Activated CD4-positive, alpha-beta T cell treated with anti-CD3 and anti-CD28 coated beads, Interleukin-2, amount 10 ng/mL, durations not matched to agents 7 days and 5 days (primary cell): Measurements from ENCODE around the gene ABHD4. TPM values are rescaled to one million over a fixed set of nuclear protein-coding genes. Genes with fewer than 3 reads are reported as not detected.
A peak's percentile ranks its signal among the peaks of the same experiment; 100 is the strongest.
"Not testable (repeated sequence)": the region's sequence is repeated elsewhere in the genome, so short reads cannot be mapped to it uniquely, and the experiment has no call there.

ENCODE experiments used
- CTCF ChIA-PET: fragments of 350-600 bp; sonication (Branson Sonifier 250); formaldehyde crosslinking; loops from one replicate; lab custom pipeline; 2021; ENCODE audit warnings: antibody characterized with exemption; lab: Charles Lee
- POLR2A ChIA-PET: fragments of 350-600 bp; sonication (Branson Sonifier 250); formaldehyde crosslinking; loops from one replicate; lab custom pipeline; 2021; ENCODE audit warnings: antibody characterized with exemption; lab: Charles Lee
- DNase-seq: peaks from one replicate; pipeline ENCODE4 v3.0.0-alpha.2; 2020
- H3K27ac Mint-ChIP-seq: one replicate; pipeline ENCODE4 v1.8.0; 2021; ENCODE audit warnings: mild to moderate bottlenecking, moderate library complexity, mixed read lengths
- H3K27me3 Mint-ChIP-seq: one replicate; pipeline ENCODE4 v1.8.0; 2021; ENCODE audit warnings: mixed read lengths
- H3K36me3 Mint-ChIP-seq: one replicate; pipeline ENCODE4 v1.8.0; 2021; ENCODE audit warnings: low read depth, mixed read lengths
- H3K4me1 Mint-ChIP-seq: one replicate; pipeline ENCODE4 v1.8.0; 2021; ENCODE audit warnings: mixed read lengths
- H3K4me3 Mint-ChIP-seq: one replicate; pipeline ENCODE4 v1.8.0; 2021; ENCODE audit warnings: mild to moderate bottlenecking, moderate library complexity, mixed read lengths
- H3K9me3 Mint-ChIP-seq: one replicate; pipeline ENCODE4 v1.8.0; 2021; ENCODE audit warnings: mixed read lengths
- total RNA-seq, 2 experiments: library from RNA; stranded (reverse); gene quantifications; one replicate each; pipeline ENCODE4 v1.2.3, GENCODE V29; 2021

The ABHD4 gene, protein sequence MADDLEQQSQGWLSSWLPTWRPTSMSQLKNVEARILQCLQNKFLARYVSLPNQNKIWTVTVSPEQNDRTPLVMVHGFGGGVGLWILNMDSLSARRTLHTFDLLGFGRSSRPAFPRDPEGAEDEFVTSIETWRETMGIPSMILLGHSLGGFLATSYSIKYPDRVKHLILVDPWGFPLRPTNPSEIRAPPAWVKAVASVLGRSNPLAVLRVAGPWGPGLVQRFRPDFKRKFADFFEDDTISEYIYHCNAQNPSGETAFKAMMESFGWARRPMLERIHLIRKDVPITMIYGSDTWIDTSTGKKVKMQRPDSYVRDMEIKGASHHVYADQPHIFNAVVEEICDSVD
- total RNA-seq: 10 to 100 TPM in 1 of 2 experiments, 1 to 10 TPM in 1; 8.3 to 10.4 TPM

DNA sequence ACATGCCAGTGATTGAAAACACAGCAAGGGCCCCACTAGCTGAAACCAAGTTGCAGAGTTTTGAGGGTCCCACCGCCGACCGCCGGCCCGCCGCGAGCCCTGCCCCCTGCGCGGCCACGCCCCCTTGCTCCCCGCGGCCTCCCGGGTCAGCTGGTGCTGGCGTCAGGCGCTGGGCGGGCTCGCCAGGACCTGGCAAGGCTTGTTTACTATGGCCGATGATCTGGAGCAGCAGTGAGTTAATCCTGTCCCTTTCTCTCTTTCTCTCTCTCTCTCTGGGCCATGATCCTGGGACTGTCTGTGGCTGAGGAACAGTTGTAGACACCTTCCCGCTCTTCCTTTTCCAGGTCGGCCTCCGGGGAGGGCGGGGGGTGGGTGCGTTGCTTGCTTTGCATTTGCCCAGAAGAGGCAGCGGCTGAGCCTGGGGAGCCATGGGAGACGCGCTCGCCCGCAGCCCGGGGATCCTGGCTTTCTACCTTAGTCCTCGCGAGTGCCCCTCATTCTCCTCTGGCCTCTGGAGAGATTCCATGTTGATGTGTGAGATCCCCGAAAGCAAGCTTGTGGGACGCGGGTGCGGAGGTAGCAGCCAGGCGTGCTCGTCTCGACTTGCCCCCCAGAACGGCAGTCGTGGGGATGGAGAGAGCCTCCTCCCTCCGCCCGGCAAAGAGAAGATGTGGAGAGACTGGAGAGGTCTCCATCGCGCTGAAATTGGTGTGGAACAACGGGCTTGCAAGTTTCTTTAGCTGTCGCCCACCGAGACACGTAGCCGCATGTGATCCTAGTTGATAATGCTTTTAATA is at the start of gene ABHD4:
ABHD4 (plus strand) TSS at position 202 of the 797 bp plus-strand sequence; CDS start at position 209, 7 bp downstream.
- H3K9me3 Mint-ChIP-seq: no peaks in the 10 kb centered on the region
- peak within 1 kb of the TSS; percentile 86 for H3K27ac Mint-ChIP-seq
- H3K4me1 Mint-ChIP-seq: peaks cover 39% of the 10 kb centered on the region
- H3K27me3 Mint-ChIP-seq: peaks cover 4% of the 10 kb centered on the region
- CTCF ChIA-PET: interaction anchor here (0.7 to 3.4 kb wide), 16 partner anchors 9 to 419 kb away, joined by 3 to 28 read pairs (median 4); partner anchors contain the start of gene DAD1
- DNase-seq: peak; percentile 65
- POLR2A ChIA-PET: interaction anchor here (0.6 kb wide), 1 partner anchor 168 kb away, joined by 4 read pairs; the partner anchor contains the start of gene OXA1L
- H3K4me3 Mint-ChIP-seq: peak within 1 kb of the TSS; percentile 89
- peaks cover 14% of the 10 kb centered on the region for H3K36me3 Mint-ChIP-seq

DNA sequence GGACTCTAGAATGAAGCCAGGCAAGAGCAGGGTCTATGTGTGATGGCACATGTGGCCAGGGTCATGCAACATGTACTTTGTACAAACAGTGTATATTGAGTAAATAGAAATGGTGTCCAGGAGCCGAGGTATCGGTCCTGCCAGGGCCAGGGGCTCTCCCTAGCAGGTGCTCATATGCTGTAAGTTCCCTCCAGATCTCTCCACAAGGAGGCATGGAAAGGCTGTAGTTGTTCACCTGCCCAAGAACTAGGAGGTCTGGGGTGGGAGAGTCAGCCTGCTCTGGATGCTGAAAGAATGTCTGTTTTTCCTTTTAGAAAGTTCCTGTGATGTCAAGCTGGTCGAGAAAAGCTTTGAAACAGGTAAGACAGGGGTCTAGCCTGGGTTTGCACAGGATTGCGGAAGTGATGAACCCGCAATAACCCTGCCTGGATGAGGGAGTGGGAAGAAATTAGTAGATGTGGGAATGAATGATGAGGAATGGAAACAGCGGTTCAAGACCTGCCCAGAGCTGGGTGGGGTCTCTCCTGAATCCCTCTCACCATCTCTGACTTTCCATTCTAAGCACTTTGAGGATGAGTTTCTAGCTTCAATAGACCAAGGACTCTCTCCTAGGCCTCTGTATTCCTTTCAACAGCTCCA is 48.7 kb upstream of the ABHD4 start:
- Mint-ChIP-seq H3K27ac (peak overlapping the region; percentile 94), H3K36me3 (peaks cover 91% of the 10 kb centered on the region), H3K27me3 (no peaks in the 10 kb centered on the region), H3K9me3 (no peaks in the 10 kb centered on the region), H3K4me1 (peaks cover 92% of the 10 kb centered on the region), H3K4me3 (peak overlapping the region; percentile 68)
- DNase-seq: no peak
- POLR2A ChIA-PET: interaction anchor here (0.6 to 1.0 kb wide), 2 partner anchors 20 to 48 kb away, joined by 3 to 6 read pairs; no protein-coding TSS in a partner anchor
- CTCF ChIA-PET: interaction anchor here (0.7 to 8.7 kb wide), 10 partner anchors 10 to 552 kb away, joined by 3 to 335 read pairs (median 4); no protein-coding TSS in a partner anchor

DNA sequence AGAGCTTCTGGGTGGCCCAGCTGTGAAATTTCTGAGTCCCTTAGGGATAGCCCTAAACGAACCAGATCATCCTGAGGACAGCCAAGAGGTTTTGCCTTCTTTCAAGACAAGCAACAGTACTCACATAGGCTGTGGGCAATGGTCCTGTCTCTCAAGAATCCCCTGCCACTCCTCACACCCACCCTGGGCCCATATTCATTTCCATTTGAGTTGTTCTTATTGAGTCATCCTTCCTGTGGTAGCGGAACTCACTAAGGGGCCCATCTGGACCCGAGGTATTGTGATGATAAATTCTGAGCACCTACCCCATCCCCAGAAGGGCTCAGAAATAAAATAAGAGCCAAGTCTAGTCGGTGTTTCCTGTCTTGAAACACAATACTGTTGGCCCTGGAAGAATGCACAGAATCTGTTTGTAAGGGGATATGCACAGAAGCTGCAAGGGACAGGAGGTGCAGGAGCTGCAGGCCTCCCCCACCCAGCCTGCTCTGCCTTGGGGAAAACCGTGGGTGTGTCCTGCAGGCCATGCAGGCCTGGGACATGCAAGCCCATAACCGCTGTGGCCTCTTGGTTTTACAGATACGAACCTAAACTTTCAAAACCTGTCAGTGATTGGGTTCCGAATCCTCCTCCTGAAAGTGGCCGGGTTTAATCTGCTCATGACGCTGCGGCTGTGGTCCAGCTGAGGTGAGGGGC is 48.0 kb upstream of the ABHD4 start:
- CTCF ChIA-PET: interaction anchor here (0.7 to 8.7 kb wide), 9 partner anchors 10 to 553 kb away, joined by 3 to 335 read pairs (median 4); no protein-coding TSS in a partner anchor
- Mint-ChIP-seq H3K4me1 (peaks cover 92% of the 10 kb centered on the region), H3K9me3 (no peaks in the 10 kb centered on the region), H3K27me3 (no peaks in the 10 kb centered on the region), H3K4me3 (peak overlapping the region; percentile 68), H3K36me3 (peaks cover 86% of the 10 kb centered on the region), H3K27ac (peak overlapping the region; percentile 94)
- peak; percentile 71 for DNase-seq
- POLR2A ChIA-PET: interaction anchor here (0.6 to 1.0 kb wide), 2 partner anchors 20 to 49 kb away, joined by 3 to 6 read pairs; no protein-coding TSS in a partner anchor

DNA sequence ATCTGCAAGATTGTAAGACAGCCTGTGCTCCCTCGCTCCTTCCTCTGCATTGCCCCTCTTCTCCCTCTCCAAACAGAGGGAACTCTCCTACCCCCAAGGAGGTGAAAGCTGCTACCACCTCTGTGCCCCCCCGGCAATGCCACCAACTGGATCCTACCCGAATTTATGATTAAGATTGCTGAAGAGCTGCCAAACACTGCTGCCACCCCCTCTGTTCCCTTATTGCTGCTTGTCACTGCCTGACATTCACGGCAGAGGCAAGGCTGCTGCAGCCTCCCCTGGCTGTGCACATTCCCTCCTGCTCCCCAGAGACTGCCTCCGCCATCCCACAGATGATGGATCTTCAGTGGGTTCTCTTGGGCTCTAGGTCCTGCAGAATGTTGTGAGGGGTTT is 46.5 kb upstream of the ABHD4 start:
- Mint-ChIP-seq H3K27ac (peak overlapping the region; percentile 94), H3K36me3 (peaks cover 79% of the 10 kb centered on the region), H3K27me3 (peaks cover 2% of the 10 kb centered on the region), H3K9me3 (no peaks in the 10 kb centered on the region), H3K4me3 (peak overlapping the region; percentile 68), H3K4me1 (peaks cover 91% of the 10 kb centered on the region)
- DNase-seq: peak; percentile 21
- ChIA-PET POLR2A (interaction anchor here (0.6 to 1.6 kb wide), 2 partner anchors 24 to 43 kb away, joined by 3 to 4 read pairs; no protein-coding TSS in a partner anchor), CTCF (interaction anchor here (0.6 to 8.7 kb wide), 8 partner anchors 12 to 1870 kb away, joined by 3 to 335 read pairs (median 4); no protein-coding TSS in a partner anchor)

DNA sequence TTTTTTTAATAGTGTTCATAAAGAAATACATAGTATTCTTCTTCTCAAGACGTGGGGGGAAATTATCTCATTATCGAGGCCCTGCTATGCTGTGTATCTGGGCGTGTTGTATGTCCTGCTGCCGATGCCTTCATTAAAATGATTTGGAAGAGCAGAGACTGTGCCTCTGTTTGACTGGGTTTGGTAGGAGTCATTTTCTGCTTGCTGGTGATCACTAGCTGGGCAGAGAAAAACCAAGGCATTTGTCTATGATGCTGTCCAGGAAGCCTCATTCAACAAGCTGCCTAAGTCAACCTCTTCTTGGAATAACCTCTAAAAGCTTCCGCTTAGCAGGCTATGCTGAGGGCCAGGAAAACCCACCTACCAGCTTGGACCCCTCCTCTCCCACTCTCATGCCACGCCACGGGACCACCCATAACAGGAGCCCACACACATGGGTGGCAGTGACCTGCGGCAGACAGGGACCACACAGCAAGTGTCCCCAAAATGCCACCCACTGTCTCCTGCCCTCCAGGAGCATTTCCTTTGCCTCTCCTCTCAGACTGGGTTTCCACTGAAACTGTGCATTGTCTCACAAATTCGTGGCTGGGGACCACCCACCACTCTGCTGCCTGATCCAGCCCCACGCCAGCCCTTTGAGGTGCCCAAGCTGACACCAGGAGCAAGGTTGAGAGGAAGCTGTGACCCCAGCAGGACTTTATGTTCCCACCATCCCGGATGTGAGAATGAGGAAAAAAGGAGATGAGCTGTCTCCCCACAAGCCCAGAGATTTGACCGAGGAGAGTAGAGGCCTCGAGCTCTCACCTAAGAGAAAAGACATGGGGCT is 45.9 kb upstream of the ABHD4 start:
- peaks cover 85% of the 10 kb centered on the region for H3K4me1 Mint-ChIP-seq
- POLR2A ChIA-PET: interaction anchor here (0.6 to 1.6 kb wide), 3 partner anchors 24 to 52 kb away, joined by 3 to 5 read pairs (median 4); no protein-coding TSS in a partner anchor
- H3K9me3 Mint-ChIP-seq: no peaks in the 10 kb centered on the region
- peak overlapping the region; percentile 94 for H3K27ac Mint-ChIP-seq
- H3K4me3 Mint-ChIP-seq: peak overlapping the region; percentile 68
- DNase-seq: no peak
- peaks cover 73% of the 10 kb centered on the region for H3K36me3 Mint-ChIP-seq
- H3K27me3 Mint-ChIP-seq: peaks cover 2% of the 10 kb centered on the region
- CTCF ChIA-PET: interaction anchor here (0.6 to 8.7 kb wide), 12 partner anchors 13 to 700 kb away, joined by 3 to 335 read pairs (median 4); no protein-coding TSS in a partner anchor

DNA sequence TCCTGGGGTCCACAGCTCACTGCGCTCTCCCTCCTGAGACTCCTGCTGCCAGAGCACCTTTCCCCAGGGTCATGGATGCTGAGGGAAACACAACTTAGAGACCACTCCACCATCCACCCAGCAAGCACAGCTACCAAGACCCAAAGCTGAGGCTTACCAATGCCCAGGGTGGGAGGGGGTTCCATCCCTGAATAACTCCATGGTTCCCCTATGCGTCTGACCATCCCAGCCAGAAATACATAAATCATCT is 45.3 kb upstream of the ABHD4 start:
- H3K4me1 Mint-ChIP-seq: peaks cover 85% of the 10 kb centered on the region
- peak overlapping the region; percentile 68 for H3K4me3 Mint-ChIP-seq
- ChIA-PET CTCF (interaction anchor here (0.6 to 8.7 kb wide), 13 partner anchors 13 to 701 kb away, joined by 3 to 335 read pairs (median 4); no protein-coding TSS in a partner anchor), POLR2A (interaction anchor here (0.6 to 1.6 kb wide), 3 partner anchors 25 to 53 kb away, joined by 4 to 5 read pairs (median 4); no protein-coding TSS in a partner anchor)
- no peaks in the 10 kb centered on the region for H3K9me3 Mint-ChIP-seq
- peaks cover 67% of the 10 kb centered on the region for H3K36me3 Mint-ChIP-seq
- H3K27ac Mint-ChIP-seq: peak overlapping the region; percentile 94
- peaks cover 2% of the 10 kb centered on the region for H3K27me3 Mint-ChIP-seq
- DNase-seq: no peak

DNA sequence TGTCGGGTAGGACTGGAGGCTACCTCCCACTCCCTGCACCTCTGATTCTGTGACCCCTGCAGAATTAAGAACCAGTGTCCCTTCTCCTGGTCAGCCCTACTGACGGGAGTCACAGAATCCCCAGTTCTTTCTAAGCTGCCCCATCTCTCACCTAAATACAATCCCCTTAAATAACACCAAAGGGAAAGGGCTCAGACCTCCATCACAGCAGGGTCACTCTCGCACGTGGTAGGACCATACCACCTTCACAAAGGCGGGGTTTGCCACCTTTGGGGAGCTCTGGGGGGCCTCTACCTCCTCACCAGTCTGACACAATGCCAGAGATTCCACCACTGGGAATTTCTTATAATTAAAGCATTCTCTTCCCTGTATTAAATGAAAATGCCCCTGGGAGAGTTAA is 44.7 kb upstream of the ABHD4 start:
- CTCF ChIA-PET: interaction anchor here (0.6 to 8.7 kb wide), 6 partner anchors 14 to 40 kb away, joined by 3 to 335 read pairs (median 4); no protein-coding TSS in a partner anchor
- peak overlapping the region; percentile 44 for H3K4me3 Mint-ChIP-seq
- peaks cover 60% of the 10 kb centered on the region for H3K36me3 Mint-ChIP-seq
- H3K4me1 Mint-ChIP-seq: peaks cover 85% of the 10 kb centered on the region
- POLR2A ChIA-PET: interaction anchor here (0.6 to 1.6 kb wide), 2 partner anchors 26 to 45 kb away, joined by 4 read pairs; no protein-coding TSS in a partner anchor
- peaks cover 2% of the 10 kb centered on the region for H3K27me3 Mint-ChIP-seq
- H3K9me3 Mint-ChIP-seq: no peaks in the 10 kb centered on the region
- DNase-seq: no peak
- peak overlapping the region; percentile 94 for H3K27ac Mint-ChIP-seq

DNA sequence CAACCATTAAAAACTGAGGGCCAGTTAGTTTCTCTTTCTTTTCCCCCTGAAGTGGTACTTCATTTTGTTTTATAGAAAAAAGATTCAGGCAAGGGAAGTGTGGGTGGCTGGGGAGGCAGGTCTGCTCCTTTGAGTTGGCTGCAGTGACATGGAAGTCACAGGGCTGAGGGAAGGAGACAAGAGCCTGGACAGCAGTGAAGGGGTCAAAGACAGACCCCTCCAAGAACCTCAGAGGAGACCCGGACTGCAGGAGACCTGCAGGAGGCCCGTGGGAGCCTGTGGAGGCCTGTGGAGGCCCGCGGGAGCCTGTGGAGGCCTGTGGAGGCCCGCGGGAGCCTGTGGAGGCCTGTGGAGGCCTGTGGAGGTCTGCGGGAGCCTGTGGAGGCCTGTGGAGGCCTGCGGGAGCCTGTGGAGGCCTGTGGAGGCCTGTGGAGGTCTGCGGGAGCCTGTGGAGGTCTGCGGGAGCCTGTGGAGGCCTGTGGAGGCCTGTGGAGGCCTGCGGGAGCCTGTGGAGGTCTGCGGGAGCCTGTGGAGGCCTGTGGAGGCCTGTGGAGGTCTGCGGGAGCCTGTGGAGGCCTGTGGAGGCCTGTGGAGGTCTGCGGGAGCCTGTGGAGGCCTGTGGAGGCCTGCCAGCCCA is 44.1 kb upstream of the ABHD4 start:
- CTCF ChIA-PET: interaction anchor here (1.8 to 8.7 kb wide), 3 partner anchors 14 to 23 kb away, joined by 4 to 335 read pairs (median 53); no protein-coding TSS in a partner anchor
- H3K27me3 Mint-ChIP-seq, POLR2A ChIA-PET, H3K9me3 Mint-ChIP-seq: not testable (repeated sequence)
- Mint-ChIP-seq H3K4me1 (peaks cover 87% of the 10 kb centered on the region), H3K27ac (peak overlapping the region; percentile 94), H3K36me3 (peaks cover 62% of the 10 kb centered on the region), H3K4me3 (peak overlapping the region; percentile 44)
- peak; percentile 31 for DNase-seq

DNA sequence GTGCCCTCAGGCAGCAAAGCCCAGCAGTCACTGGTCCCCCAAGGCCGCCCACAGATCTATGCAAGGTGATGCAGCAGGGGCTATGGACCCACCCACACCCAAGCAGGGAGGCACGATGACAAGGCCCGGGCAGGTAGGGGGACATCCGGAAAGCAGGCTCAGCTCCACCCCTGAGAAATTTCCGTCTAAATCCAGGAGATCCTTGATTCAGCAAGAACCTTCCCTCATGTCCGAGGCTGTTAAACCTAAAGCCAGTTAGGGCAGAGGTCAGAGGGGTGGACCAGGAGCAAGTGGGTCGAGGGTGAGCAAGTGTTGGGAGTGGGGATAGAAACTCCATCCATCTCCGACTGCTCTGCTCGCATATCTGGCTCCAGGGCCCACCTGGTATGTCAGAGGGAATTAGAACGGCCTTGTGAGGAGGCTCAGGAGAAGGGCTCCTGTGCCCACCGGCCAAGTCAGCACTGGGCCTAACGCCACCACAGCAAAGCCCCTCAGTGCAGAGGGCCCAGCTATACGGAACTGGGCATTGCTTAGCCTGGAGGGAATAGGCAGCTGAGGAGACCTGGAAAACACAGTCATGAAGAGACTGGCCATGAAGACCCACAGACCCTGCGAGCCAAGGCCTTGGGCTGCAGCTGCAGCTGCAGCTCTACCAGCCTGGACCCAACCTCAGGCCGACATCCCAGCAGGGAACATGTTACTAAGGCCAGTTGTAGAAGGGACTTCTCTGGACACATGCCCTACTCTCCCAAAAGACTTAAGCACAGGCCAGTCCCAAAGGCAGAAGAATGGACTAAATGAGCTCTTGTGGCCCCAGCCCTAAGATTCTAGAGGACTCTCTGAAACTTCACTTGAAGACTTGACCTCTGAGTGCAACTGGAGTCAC is 43.4 kb upstream of the ABHD4 start:
- H3K27ac Mint-ChIP-seq: peak overlapping the region; percentile 94
- no peak for DNase-seq
- H3K4me3 Mint-ChIP-seq: peak overlapping the region; percentile 75
- CTCF ChIA-PET: interaction anchor here (0.8 to 8.7 kb wide), 12 partner anchors 8 to 707 kb away, joined by 3 to 335 read pairs (median 21); partner anchors contain the start of genes DAD1 and LRP10
- H3K27me3 Mint-ChIP-seq: peaks cover 2% of the 10 kb centered on the region
- peaks cover 86% of the 10 kb centered on the region for H3K4me1 Mint-ChIP-seq
- no peaks in the 10 kb centered on the region for H3K9me3 Mint-ChIP-seq
- POLR2A ChIA-PET: interaction anchor here (0.7 to 2.0 kb wide), 8 partner anchors 8 to 59 kb away, joined by 4 to 10 read pairs (median 7); no protein-coding TSS in a partner anchor
- H3K36me3 Mint-ChIP-seq: peaks cover 57% of the 10 kb centered on the region
